Neural crest cell (in vitro differentiated cells): ENCODE results near the gene MYL6B. TPM values are rescaled to one million over a fixed set of nuclear protein-coding genes. Genes with fewer than 3 reads are reported as not detected.
"Not testable (repeated sequence)": the region's sequence is repeated elsewhere in the genome, so short reads cannot be mapped to it uniquely, and the experiment has no call there.

Experiments
- DNase-seq: peaks from one replicate; pipeline ENCODE4 v3.0.0; 2021; ENCODE audit warnings: low read depth, mixed read lengths, low spot score
- H3K27ac Mint-ChIP-seq: one replicate; pipeline ENCODE4 v1.8.0; 2021; ENCODE audit warnings: mild to moderate bottlenecking, mixed read lengths; ENCODE audit not compliant: unreplicated experiment
- H3K27me3 Mint-ChIP-seq: 2 replicates; pipeline ENCODE4 v1.8.0; 2021; ENCODE audit warnings: low read depth, mild to moderate bottlenecking, mixed read lengths
- H3K36me3 Mint-ChIP-seq: 2 replicates; pipeline ENCODE4 v1.8.0; 2021; ENCODE audit warnings: low read depth, mild to moderate bottlenecking, mixed read lengths
- H3K4me1 Mint-ChIP-seq: 2 replicates; pipeline ENCODE4 v1.8.0; 2021; ENCODE audit warnings: mixed read lengths
- H3K4me3 Mint-ChIP-seq: one replicate; pipeline ENCODE4 v1.8.0; 2021; ENCODE audit warnings: mild to moderate bottlenecking, mixed read lengths
- H3K9me3 Mint-ChIP-seq: 2 replicates; pipeline ENCODE4 v1.8.0; 2021; ENCODE audit warnings: mixed read lengths
- total RNA-seq: library from RNA; stranded (reverse); gene quantifications from 2 replicates; pipeline ENCODE4 v1.2.1, GENCODE V29; 2021
- TF ChIP-seq, protein P1 (sequence below): fragments of 200-600 bp; sonication (generic); conservative IDR thresholded peaks from 2 replicates; pipeline ENCODE4 v1.5.0; 2021; ENCODE audit warnings: antibody characterized with exemption, mild to moderate bottlenecking

MYL6B gene
- total RNA-seq, 1 donor from 2014 or later = 178 TPM

DNA sequence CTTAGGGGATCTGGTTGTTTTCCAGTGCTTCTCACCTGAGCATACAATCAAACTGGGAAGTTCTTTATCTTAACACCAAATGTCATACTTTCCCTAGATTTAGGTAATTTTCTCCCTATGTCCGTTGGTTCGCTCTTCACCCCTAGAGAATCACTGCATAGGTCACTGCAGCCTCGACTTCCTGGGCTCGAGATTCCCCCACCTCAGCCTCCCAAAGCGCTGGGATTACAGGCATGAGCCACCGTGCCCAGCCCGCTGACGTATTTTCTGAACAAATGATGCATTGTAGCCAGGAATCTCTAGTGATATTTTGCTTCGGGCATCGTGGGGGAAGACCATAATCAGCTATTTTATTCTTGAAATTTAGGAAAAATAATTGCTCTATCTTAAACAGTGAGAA, 37.1 kb upstream of the MYL6B start:
- H3K27ac Mint-ChIP-seq = peak overlapping the region; percentile 100
- peak overlapping the region; percentile 97 for H3K4me3 Mint-ChIP-seq
- no peak for DNase-seq
- H3K27me3 Mint-ChIP-seq = peaks cover 11% of the 10 kb centered on the region
- H3K4me1 Mint-ChIP-seq = peaks cover 31% of the 10 kb centered on the region
- TF ChIP-seq, protein P1, sequence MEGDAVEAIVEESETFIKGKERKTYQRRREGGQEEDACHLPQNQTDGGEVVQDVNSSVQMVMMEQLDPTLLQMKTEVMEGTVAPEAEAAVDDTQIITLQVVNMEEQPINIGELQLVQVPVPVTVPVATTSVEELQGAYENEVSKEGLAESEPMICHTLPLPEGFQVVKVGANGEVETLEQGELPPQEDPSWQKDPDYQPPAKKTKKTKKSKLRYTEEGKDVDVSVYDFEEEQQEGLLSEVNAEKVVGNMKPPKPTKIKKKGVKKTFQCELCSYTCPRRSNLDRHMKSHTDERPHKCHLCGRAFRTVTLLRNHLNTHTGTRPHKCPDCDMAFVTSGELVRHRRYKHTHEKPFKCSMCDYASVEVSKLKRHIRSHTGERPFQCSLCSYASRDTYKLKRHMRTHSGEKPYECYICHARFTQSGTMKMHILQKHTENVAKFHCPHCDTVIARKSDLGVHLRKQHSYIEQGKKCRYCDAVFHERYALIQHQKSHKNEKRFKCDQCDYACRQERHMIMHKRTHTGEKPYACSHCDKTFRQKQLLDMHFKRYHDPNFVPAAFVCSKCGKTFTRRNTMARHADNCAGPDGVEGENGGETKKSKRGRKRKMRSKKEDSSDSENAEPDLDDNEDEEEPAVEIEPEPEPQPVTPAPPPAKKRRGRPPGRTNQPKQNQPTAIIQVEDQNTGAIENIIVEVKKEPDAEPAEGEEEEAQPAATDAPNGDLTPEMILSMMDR = no peak
- H3K9me3 Mint-ChIP-seq = no peaks in the 10 kb centered on the region
- H3K36me3 Mint-ChIP-seq = peaks cover 32% of the 10 kb centered on the region

- Mint-ChIP-seq H3K4me1 (peaks cover 31% of the 10 kb centered on the region), H3K4me3 (peak within 1 kb of the TSS; percentile 97), H3K9me3 (no peaks in the 10 kb centered on the region), H3K27me3 (peaks cover 11% of the 10 kb centered on the region), H3K27ac (peak within 1 kb of the TSS; percentile 100), H3K36me3 (peaks cover 24% of the 10 kb centered on the region)
- TF ChIP-seq, protein P1 = no peak
- DNase-seq = peak; percentile 91
Observed at GRCh38 chr12:56116267-56117081, 35.9 kb upstream of the MYL6B start, which contains the start of gene RPL41. Gene RPL41 (plus strand): TSS chr12:56116633.

GRCh38 chr12:56117082-56117706, 35.2 kb upstream of the MYL6B start:
- peaks cover 31% of the 10 kb centered on the region for H3K4me1 Mint-ChIP-seq
- not testable (repeated sequence) for H3K9me3 Mint-ChIP-seq, DNase-seq
- H3K27me3 Mint-ChIP-seq = peaks cover 11% of the 10 kb centered on the region
- H3K4me3 Mint-ChIP-seq = peak overlapping the region; percentile 97
- peak overlapping the region; percentile 100 for H3K27ac Mint-ChIP-seq
- peaks cover 22% of the 10 kb centered on the region for H3K36me3 Mint-ChIP-seq

DNA sequence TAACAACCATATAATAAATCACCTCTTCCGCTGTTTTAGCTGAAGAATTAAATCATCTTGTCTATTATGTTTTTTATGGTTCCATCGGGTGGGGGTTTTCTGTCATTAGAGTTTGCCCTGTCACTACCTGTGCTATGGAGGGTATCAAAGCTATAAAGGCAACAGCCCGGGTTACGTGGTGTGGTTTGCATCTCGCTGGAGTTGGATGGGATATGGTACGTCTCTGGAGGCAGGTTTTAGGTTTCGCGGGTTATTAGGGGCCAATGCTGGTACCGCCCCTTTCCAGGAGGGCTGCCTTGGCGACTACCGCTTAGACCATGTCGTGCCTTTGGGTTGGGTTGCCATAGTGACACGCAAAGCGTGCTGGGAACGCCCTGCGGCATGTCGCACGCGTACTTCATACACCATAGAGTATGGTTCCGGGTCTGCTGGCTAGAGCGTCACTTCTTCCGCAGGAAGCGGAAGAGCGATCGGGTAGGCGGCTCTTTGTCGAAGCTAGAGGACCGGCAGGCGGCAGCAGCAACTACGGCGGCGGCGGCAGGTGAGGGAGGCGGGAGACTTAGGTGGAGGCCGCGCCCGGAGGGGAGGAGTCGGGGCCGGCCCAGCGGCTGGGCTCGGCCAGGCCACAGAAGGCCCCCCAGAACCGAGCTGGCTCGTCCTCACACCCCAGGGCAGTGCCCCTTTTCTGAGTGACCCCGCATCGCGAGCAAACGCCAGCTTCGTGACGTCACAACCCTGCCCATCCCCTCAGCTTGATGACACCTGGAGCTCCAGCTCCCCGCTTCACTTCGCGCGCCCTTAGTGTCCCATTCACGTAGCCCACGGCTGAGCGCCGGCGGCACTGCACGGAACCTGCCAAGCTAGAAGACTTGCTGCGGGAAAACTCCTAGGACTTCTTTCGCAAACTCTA, 34.4 kb upstream of the MYL6B start, which contains the start of gene ZC3H10:
Gene ZC3H10, plus strand, starts transcription at position 489 of the 910 bp plus-strand sequence. CDS start 2,297 bp downstream, outside the sequence.
- Mint-ChIP-seq H3K27ac (peak within 1 kb of the TSS; percentile 100), H3K27me3 (peaks cover 11% of the 10 kb centered on the region)

DNA sequence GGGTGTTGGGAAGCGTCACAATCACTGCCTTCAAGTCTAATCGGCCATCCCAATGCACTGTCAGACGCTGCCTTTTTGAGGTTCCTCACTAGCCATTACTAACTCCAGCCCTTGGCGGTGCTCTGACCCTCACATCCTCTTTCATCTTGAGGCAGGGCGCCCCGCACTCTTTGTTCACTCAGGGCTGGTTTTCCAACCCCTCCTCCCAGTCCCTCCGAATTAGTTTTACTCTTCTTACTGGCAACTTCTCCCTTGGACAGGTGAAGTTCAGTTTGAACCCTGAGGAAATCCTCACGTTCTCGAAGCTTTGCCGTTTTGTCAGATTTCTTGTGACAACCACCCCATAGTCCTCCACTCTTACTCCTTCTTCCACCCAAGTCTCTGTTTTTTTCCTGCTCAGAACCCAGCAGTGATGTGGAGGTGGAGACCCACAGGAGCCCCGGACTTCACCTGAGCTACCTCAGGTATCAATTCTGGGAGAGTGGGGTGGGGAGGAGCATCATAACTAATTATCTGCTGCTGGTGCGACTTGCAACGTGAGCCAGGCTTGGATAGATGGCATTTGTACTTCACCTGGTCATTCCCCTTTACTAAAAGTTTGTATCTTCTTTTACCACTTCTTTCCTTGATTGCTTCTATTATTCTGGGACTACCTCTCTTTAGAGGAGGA, 33.6 kb upstream of the MYL6B start:
- H3K27me3 Mint-ChIP-seq = peaks cover 11% of the 10 kb centered on the region
- TF ChIP-seq, protein P1 = no peak
- H3K4me3 Mint-ChIP-seq = peak overlapping the region; percentile 97
- DNase-seq = no peak
- H3K4me1 Mint-ChIP-seq = peaks cover 31% of the 10 kb centered on the region
- peaks cover 14% of the 10 kb centered on the region for H3K36me3 Mint-ChIP-seq
- H3K9me3 Mint-ChIP-seq = no peaks in the 10 kb centered on the region
- H3K27ac Mint-ChIP-seq = peak overlapping the region; percentile 94

More for the DNA sequence above, 34.4 kb upstream of the MYL6B start, which contains the start of gene ZC3H10:
- Mint-ChIP-seq H3K36me3 (peaks cover 21% of the 10 kb centered on the region), H3K4me1 (peaks cover 31% of the 10 kb centered on the region), H3K9me3 (no peaks in the 10 kb centered on the region), H3K4me3 (peak within 1 kb of the TSS; percentile 97)
- TF ChIP-seq, protein P1 = peak; percentile 57
- DNase-seq = peak; percentile 92
